ENCODE measurements around the gene SGK1. TPM values are rescaled to one million over a fixed set of nuclear protein-coding genes. Genes with fewer than 3 reads are reported as not detected.

The SGK1 gene
- total RNA-seq, 4 donors from 2014 or later, result 379 to 684 (median 450) TPM

DNA sequence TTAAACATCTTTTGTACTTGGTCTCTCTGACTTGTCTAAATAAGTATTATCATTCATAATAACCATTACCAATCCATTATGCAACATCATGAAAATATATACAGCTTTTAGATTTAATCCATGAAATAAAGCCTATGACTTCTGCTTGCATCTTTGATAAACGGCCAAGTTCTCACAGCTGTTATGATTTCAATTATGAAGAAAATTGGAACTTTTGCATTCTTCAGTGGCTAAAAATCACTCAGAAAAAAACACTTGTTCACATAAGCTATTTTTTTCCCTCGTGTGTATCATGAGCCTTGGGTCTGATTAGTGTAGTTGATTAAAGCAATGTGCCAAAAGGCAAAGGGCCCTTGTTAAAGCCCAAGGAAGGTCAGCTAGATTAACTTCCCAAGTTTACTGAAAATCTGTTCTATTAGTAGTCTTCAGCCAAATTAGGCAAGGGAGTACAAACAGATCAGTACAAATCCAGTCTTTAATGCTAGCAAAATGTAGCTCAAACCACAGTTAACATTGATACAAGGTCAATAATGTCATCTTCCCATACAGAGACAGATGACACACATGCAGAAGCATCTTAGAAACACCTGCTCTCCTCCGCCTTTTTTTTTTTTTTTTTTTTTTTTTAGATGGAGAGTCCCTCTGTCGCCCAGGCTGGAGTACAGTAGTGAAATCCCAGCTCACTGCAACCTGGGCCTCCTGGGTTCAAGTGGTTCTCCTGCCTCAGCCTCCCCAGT lies 69.9 kb downstream of the SGK1 start:
- Histone ChIP-seq H3K4me3 (no peak overlapping the region), H3K36me3 (no peaks in the 10 kb centered on the region), H3K27ac (no peak overlapping the region), H3K4me1 (peaks cover 31% of the 10 kb centered on the region), H3K27me3 (no peaks in the 10 kb centered on the region), H3K9me3 (no peaks in the 10 kb centered on the region)
- 51% methylated on average over 4 of the region's 4 CpGs for WGBS
- TF ChIP-seq POLR2AphosphoS5 (IDR thresholded peaks at IDR 0.05), result no peak
- TF ChIP-seq POLR2A (IDR thresholded peaks at IDR 0.05), result no peak
- no peak for TF ChIP-seq EP300 (IDR thresholded peaks at IDR 0.05)
- TF ChIP-seq CTCF (IDR thresholded peaks at IDR 0.05), result no peak
- DNase-seq (ENCODE audit: low spot score in 2 of 2), result no peak

- H3K4me1 ChIP-seq, result peaks cover 31% of the 10 kb centered on the region
- WGBS, result 38% methylated on average over 5 of the region's 5 CpGs
- H3K9me3 ChIP-seq, result no peaks in the 10 kb centered on the region
- no peaks in the 10 kb centered on the region for H3K36me3 ChIP-seq
- no peak overlapping the region for H3K4me3 ChIP-seq
- DNase-seq (ENCODE audit: low spot score in 2 of 2), result no peak
- no peaks in the 10 kb centered on the region for H3K27me3 ChIP-seq
- H3K27ac ChIP-seq, result no peak overlapping the region
- TF ChIP-seq POLR2A (IDR thresholded peaks at IDR 0.05), result no peak
- no peak for TF ChIP-seq POLR2AphosphoS5 (IDR thresholded peaks at IDR 0.05)
- TF ChIP-seq EP300 (IDR thresholded peaks at IDR 0.05), result no peak
- no peak for TF ChIP-seq CTCF (IDR thresholded peaks at IDR 0.05)
Measured at GRCh38 chr6:134247231-134247833, 70.6 kb downstream of the SGK1 start.

GRCh38 chr6:134245706-134246105 lies 72.2 kb downstream of the SGK1 start:
- H3K36me3 ChIP-seq, result no peaks in the 10 kb centered on the region
- TF ChIP-seq CTCF (IDR thresholded peaks at IDR 0.05), result no peak
- TF ChIP-seq EP300 (IDR thresholded peaks at IDR 0.05), result no peak
- TF ChIP-seq POLR2A (IDR thresholded peaks at IDR 0.05), result no peak
- TF ChIP-seq POLR2AphosphoS5 (IDR thresholded peaks at IDR 0.05), result no peak
- H3K27me3 ChIP-seq, result no peaks in the 10 kb centered on the region
- 70% methylated on average over 1 of the region's 1 CpG for WGBS
- no peak for DNase-seq (ENCODE audit: low spot score in 2 of 2)
- H3K4me3 ChIP-seq, result no peak overlapping the region
- no peaks in the 10 kb centered on the region for H3K9me3 ChIP-seq
- H3K4me1 ChIP-seq, result peaks cover 31% of the 10 kb centered on the region
- peak overlapping the region; percentile 28 for H3K27ac ChIP-seq

DNA sequence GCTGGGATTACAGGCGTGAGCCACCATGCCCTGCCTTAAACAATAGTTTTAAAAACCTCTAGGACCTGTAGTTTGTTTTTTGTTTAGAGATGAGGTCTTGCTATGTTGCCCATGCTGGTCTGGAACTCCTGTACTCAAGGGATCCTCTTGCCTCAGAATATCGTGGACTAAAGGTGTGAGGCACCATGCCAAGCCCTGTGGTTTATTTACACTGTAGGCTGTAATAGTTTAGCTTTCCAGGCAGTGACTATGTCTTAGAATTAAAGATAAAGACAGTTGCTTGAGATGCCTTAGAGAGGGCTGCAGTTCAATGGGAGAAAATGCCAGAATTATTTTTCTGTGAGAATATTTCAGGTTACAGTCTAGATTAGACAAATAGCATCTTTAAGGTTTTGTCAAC lies 72.9 kb downstream of the SGK1 start:
- 47% methylated on average over 2 of the region's 2 CpGs for WGBS
- H3K27ac ChIP-seq, result no peak overlapping the region
- TF ChIP-seq POLR2AphosphoS5 (IDR thresholded peaks at IDR 0.05) (no peak), POLR2A (IDR thresholded peaks at IDR 0.05) (no peak), CTCF (IDR thresholded peaks at IDR 0.05) (no peak), EP300 (IDR thresholded peaks at IDR 0.05) (no peak)
- no peak for DNase-seq (ENCODE audit: low spot score in 2 of 2)
- H3K27me3 ChIP-seq, result no peaks in the 10 kb centered on the region
- H3K4me3 ChIP-seq, result no peak overlapping the region
- H3K4me1 ChIP-seq, result peaks cover 27% of the 10 kb centered on the region
- H3K9me3 ChIP-seq, result no peaks in the 10 kb centered on the region
- no peaks in the 10 kb centered on the region for H3K36me3 ChIP-seq

DNA sequence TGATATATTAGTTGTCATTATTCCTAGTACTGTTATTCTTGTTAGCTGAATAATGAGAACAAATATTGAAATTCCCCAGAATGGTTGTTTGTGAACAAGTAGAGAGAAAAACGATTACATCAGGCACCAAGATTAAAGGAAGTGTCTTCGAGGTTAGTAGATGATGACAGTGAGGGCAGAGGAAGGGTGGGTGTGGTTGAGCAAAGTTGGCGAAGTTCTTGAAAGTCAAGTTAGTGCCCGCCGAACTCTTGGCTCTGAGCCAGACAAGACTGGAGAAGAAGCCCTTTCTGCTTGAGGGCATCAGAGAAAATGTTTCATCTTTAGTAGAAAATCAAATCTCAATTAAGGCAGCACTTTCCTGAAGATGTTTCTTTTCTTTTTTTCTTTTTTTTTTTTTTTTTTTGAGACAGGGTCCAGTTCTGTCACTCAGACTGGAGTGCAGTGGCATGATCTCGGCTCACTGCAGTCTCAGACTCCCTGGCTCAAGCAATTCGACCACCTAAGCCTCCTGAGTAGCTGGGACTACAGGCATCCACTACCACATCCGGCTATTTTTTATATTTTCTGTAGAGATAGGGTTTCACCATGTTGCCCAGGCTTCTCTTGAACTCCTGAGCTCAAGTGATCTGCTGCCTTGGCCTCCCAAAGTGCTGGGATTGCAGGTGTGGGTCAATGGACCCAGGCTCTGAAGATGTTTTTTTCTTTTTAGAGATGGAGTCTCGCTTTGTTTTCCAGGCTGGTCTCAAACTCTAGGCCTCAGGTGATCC lies 77.1 kb downstream of the SGK1 start:
- Histone ChIP-seq H3K4me3 (no peak overlapping the region), H3K4me1 (peaks cover 16% of the 10 kb centered on the region), H3K27me3 (no peaks in the 10 kb centered on the region), H3K9me3 (no peaks in the 10 kb centered on the region), H3K27ac (no peak overlapping the region), H3K36me3 (no peaks in the 10 kb centered on the region)
- WGBS, result 40% methylated on average over 9 of the region's 9 CpGs
- DNase-seq (ENCODE audit: low spot score in 2 of 2), result peak; percentile 82 to 85
- TF ChIP-seq POLR2A (IDR thresholded peaks at IDR 0.05), result no peak
- no peak for TF ChIP-seq POLR2AphosphoS5 (IDR thresholded peaks at IDR 0.05)
- TF ChIP-seq EP300 (IDR thresholded peaks at IDR 0.05), result no peak
- no peak for TF ChIP-seq CTCF (IDR thresholded peaks at IDR 0.05)

Measured in suprapubic skin (tissue), 4 donors.